Lower lobe of right lung (tissue), 2 donors: ENCODE data around the gene PRC1. TPM values are rescaled to one million over a fixed set of nuclear protein-coding genes. Genes with fewer than 3 reads are reported as not detected.

Source experiments
- ATAC-seq, 2 donors: fragments of 200-7000 bp; cut with Tn5 transposase; one replicate each; pipeline ENCODE4 v1.9.1; 2020 to 2022; ENCODE audit warnings: mild to moderate bottlenecking in 2 of 2, moderate library complexity in 2 of 2
- DNase-seq: peaks from one replicate; pipeline ENCODE4 v3.0.0-alpha.2; 2020
- H3K27ac ChIP-seq: fragments of 200-600 bp; one replicate; pipeline ENCODE4 v1.8.0; 2022
- H3K27me3 ChIP-seq: fragments of 200-600 bp; one replicate; pipeline ENCODE4 v1.8.0; 2022; ENCODE audit warnings: low read depth
- H3K36me3 ChIP-seq: fragments of 200-600 bp; one replicate; pipeline ENCODE4 v1.8.0; 2022; ENCODE audit warnings: mild to moderate bottlenecking
- H3K4me1 ChIP-seq: fragments of 200-600 bp; one replicate; pipeline ENCODE4 v1.8.0; 2022
- H3K4me3 ChIP-seq: fragments of 200-600 bp; one replicate; pipeline ENCODE4 v1.8.0; 2022; ENCODE audit warnings: mild to moderate bottlenecking
- H3K9me3 ChIP-seq: fragments of 200-600 bp; one replicate; pipeline ENCODE4 v1.8.0; 2022
- CTCF ChIP-seq: fragments of 200-600 bp; IDR thresholded peaks from one replicate; pipeline ENCODE4 v1.8.0; 2022; ENCODE audit warnings: antibody characterized with exemption, mild to moderate bottlenecking
- intact Hi-C: fragments of 100-400 bp; cut with DNase I; formaldehyde crosslinking; loops from one replicate; pipeline ENCODE4 v1.11.0; 2022
- total RNA-seq: library from RNA; stranded (reverse); fragmentation: NEBNext Ultra II Directional; extraction: Animal tissue kit (Norgen Biotek cat#: 25700); gene quantifications from one replicate; pipeline ENCODE4 v1.2.1, GENCODE V29; 2021
- donor health status: DM: no; HTN: yes; CAD: no; lungs with severe emphysema.

The PRC1 gene
- total RNA-seq, 1 donor from 2014 or later = 6.7 TPM

GRCh38 chr15:90949979-90950675 lies 44.2 kb downstream of the PRC1 start:
- DNase-seq = no peak
- H3K4me3 ChIP-seq = no peak overlapping the region
- peaks cover 2% of the 10 kb centered on the region for H3K4me1 ChIP-seq
- TF ChIP-seq CTCF = no peak
- ATAC-seq = no peak
- no peak overlapping the region for H3K27ac ChIP-seq
- intact Hi-C loops = no loop called here
- no peaks in the 10 kb centered on the region for H3K27me3 ChIP-seq
- no peaks in the 10 kb centered on the region for H3K9me3 ChIP-seq
- H3K36me3 ChIP-seq = peaks cover 85% of the 10 kb centered on the region

GRCh38 chr15:90948506-90948905 lies 45.8 kb downstream of the PRC1 start:
- H3K27me3 ChIP-seq = no peaks in the 10 kb centered on the region
- H3K4me3 ChIP-seq = no peak overlapping the region
- intact Hi-C loops = no loop called here
- peaks cover 99% of the 10 kb centered on the region for H3K36me3 ChIP-seq
- H3K27ac ChIP-seq = no peak overlapping the region
- no peaks in the 10 kb centered on the region for H3K9me3 ChIP-seq
- TF ChIP-seq CTCF = no peak
- ATAC-seq (no peak), DNase-seq (no peak)
- H3K4me1 ChIP-seq = no peaks in the 10 kb centered on the region

- intact Hi-C loops = no loop called here
These were observed 46.6 kb downstream of the PRC1 start for GRCh38 chr15:90947577-90948357.

GRCh38 chr15:90946941-90947576 lies 47.3 kb downstream of the PRC1 start:
- DNase-seq (no peak), ATAC-seq (no peak)
- H3K9me3 ChIP-seq = no peaks in the 10 kb centered on the region
- no peak overlapping the region for H3K27ac ChIP-seq
- H3K4me3 ChIP-seq = no peak overlapping the region
- no peaks in the 10 kb centered on the region for H3K27me3 ChIP-seq
- H3K4me1 ChIP-seq = no peaks in the 10 kb centered on the region
- H3K36me3 ChIP-seq = peaks cover 99% of the 10 kb centered on the region
- intact Hi-C loops = no loop called here
- TF ChIP-seq CTCF = no peak

More at GRCh38 chr15:90947577-90948357, 46.6 kb downstream of the PRC1 start:
- DNase-seq (no peak), ATAC-seq (no peak)
- TF ChIP-seq CTCF = no peak
- H3K27me3 ChIP-seq = no peaks in the 10 kb centered on the region
- H3K36me3 ChIP-seq = peaks cover 99% of the 10 kb centered on the region
- H3K4me1 ChIP-seq = no peaks in the 10 kb centered on the region
- no peaks in the 10 kb centered on the region for H3K9me3 ChIP-seq
- H3K27ac ChIP-seq = no peak overlapping the region
- H3K4me3 ChIP-seq = no peak overlapping the region

GRCh38 chr15:90946538-90946937 lies 47.8 kb downstream of the PRC1 start:
- TF ChIP-seq CTCF = no peak

More at GRCh38 chr15:90946538-90946937, 47.8 kb downstream of the PRC1 start:
- Histone ChIP-seq H3K27ac (no peak overlapping the region), H3K4me1 (no peaks in the 10 kb centered on the region), H3K27me3 (no peaks in the 10 kb centered on the region), H3K9me3 (no peaks in the 10 kb centered on the region), H3K4me3 (no peak overlapping the region), H3K36me3 (peaks cover 99% of the 10 kb centered on the region)
- intact Hi-C loops = no loop called here
- DNase-seq (no peak), ATAC-seq (no peak)
